Neuronal stem cell (in vitro differentiated cells): Measurements from ENCODE around the gene TRIM66.

Experiments used
- DNase-seq: peaks from one replicate; pipeline ENCODE4 v3.0.0-alpha.2; 2013; ENCODE audit warnings: low spot score
- H2AFZ ChIP-seq: one replicate; pipeline ENCODE4 v1.6.1; 2013; ENCODE audit warnings: mild to moderate bottlenecking, low read length, inconsistent platforms
- H2AK5ac ChIP-seq: 2 replicates; pipeline ENCODE4 v1.6.1; 2013; ENCODE audit warnings: low read depth, mild to moderate bottlenecking, inconsistent platforms, low read length, moderate library complexity, mixed read lengths
- H2BK120ac ChIP-seq: 2 replicates; pipeline ENCODE4 v1.6.1; 2013; ENCODE audit warnings: low read depth, mild to moderate bottlenecking, inconsistent platforms, low read length, moderate library complexity, mixed read lengths
- H2BK12ac ChIP-seq: one replicate; pipeline ENCODE4 v1.6.1; 2013; ENCODE audit warnings: low read length, inconsistent platforms
- H2BK15ac ChIP-seq: 2 replicates; pipeline ENCODE4 v1.6.1; 2013; ENCODE audit warnings: mild to moderate bottlenecking, low read length, inconsistent platforms, mixed read lengths
- H2BK5ac ChIP-seq: one replicate; pipeline ENCODE4 v1.6.1; 2013; ENCODE audit warnings: inconsistent platforms, mild to moderate bottlenecking, low read length, moderate library complexity
- H3K14ac ChIP-seq: one replicate; pipeline ENCODE4 v1.6.1; 2013; ENCODE audit warnings: low read length, inconsistent platforms
- H3K18ac ChIP-seq: 2 replicates; pipeline ENCODE4 v1.6.1; 2013; ENCODE audit warnings: low read length, inconsistent platforms
- H3K23ac ChIP-seq: 2 replicates; pipeline ENCODE4 v1.6.1; 2013; ENCODE audit warnings: low read depth, mild to moderate bottlenecking, mixed read lengths, low read length, inconsistent platforms; ENCODE audit not compliant: poor library complexity
- H3K27ac ChIP-seq: replicated peaks from 3 replicates; pipeline ENCODE4 v1.5.1; 2013; ENCODE audit warnings: low read length, inconsistent platforms
- H3K27me3 ChIP-seq, 3 experiments: 2 replicates each; pipeline ENCODE4 v1.6.1; 2013; ENCODE audit warnings: low read length in 3 of 3, mild to moderate bottlenecking in 2 of 3, inconsistent platforms in 1 of 3, low read depth in 1 of 3, mixed read lengths in 1 of 3, moderate library complexity in 1 of 3; ENCODE audit not compliant: control insufficient read depth in 3 of 3, insufficient read depth in 3 of 3
- H3K36me3 ChIP-seq, 2 donors: replicated peaks in 1 of 2; 2 replicates each; pipeline ENCODE4 v1.6.1; 2013; ENCODE audit warnings: low read length in 2 of 2; ENCODE audit not compliant: control insufficient read depth in 2 of 2, insufficient read depth in 2 of 2
- H3K4ac ChIP-seq: 2 replicates; pipeline ENCODE4 v1.6.1; 2013; ENCODE audit warnings: inconsistent platforms, mild to moderate bottlenecking, low read length, moderate library complexity
- H3K4me1 ChIP-seq, 2 donors: 1 replicate in 1 of 2; 2 replicates in 1 of 2; pipeline ENCODE4 v1.6.1; 2013; ENCODE audit warnings: low read length in 2 of 2, low read depth in 1 of 2; ENCODE audit not compliant: control insufficient read depth in 2 of 2, insufficient read depth in 1 of 2
- H3K4me2 ChIP-seq: one replicate; pipeline ENCODE4 v1.6.1; 2013; ENCODE audit warnings: mild to moderate bottlenecking, low read length, inconsistent platforms; ENCODE audit not compliant: insufficient read depth, poor library complexity, severe bottlenecking
- H3K4me3 ChIP-seq, 2 donors: 2 replicates each; pipeline ENCODE4 v1.5.1; 2013; ENCODE audit warnings: low read length in 2 of 2, mild to moderate bottlenecking in 2 of 2, inconsistent platforms in 1 of 2, moderate library complexity in 1 of 2
- H3K79me1 ChIP-seq: one replicate; pipeline ENCODE4 v1.6.1; 2013; ENCODE audit warnings: low read depth, mild to moderate bottlenecking, inconsistent platforms, low read length, moderate library complexity
- H3K9ac ChIP-seq: one replicate; pipeline ENCODE4 v1.6.1; 2013; ENCODE audit warnings: mild to moderate bottlenecking, low read depth, low read length, inconsistent platforms; ENCODE audit not compliant: poor library complexity
- H3K9me3 ChIP-seq, 2 donors: replicated peaks in 1 of 2; 2 replicates each; pipeline versions ENCODE3 to v1.6.1; 2013; ENCODE audit warnings: low read length in 2 of 2, mild to moderate bottlenecking in 2 of 2, inconsistent platforms in 1 of 2, low read depth in 1 of 2, mixed read lengths in 1 of 2, moderate library complexity in 1 of 2; ENCODE audit not compliant: control insufficient read depth in 2 of 2, insufficient read depth in 1 of 2
- H4K8ac ChIP-seq: one replicate; pipeline ENCODE4 v1.6.1; 2013; ENCODE audit warnings: low read depth, mild to moderate bottlenecking, inconsistent platforms, low read length, moderate library complexity
- H4K91ac ChIP-seq: one replicate; pipeline ENCODE4 v1.6.1; 2013; ENCODE audit warnings: low read length, low read depth, mild to moderate bottlenecking, inconsistent platforms; ENCODE audit not compliant: poor library complexity
- WGBS, 2 donors: extraction: QIAGEN DNeasy Blood & Tissue Kit; methylation state at CpG; one replicate each; pipeline ENCODE4 v1.1.7; 2013; ENCODE audit warnings: missing lambda C conversion rate in 2 of 2, mixed read lengths in 1 of 2; ENCODE audit not compliant: insufficient read length in 2 of 2, insufficient replicate concordance in 1 of 2; ENCODE audit errors: extremely low coverage in 2 of 2; 5-methylcytosine and 5-hydroxymethylcytosine counted together

TRIM66 gene

GRCh38 chr11:8704136-8704535, 21.7 kb upstream of the TRIM66 start:
- no peak overlapping the region for H3K4me2 ChIP-seq
- H3K4me1 ChIP-seq: peaks cover 14 to 15% of the 10 kb centered on the region in 2 donors
- DNase-seq: no peak
- no peak overlapping the region for H4K91ac ChIP-seq
- no peak overlapping the region for H2BK12ac ChIP-seq
- H3K27ac ChIP-seq: no peak overlapping the region
- peaks cover 4% of the 10 kb centered on the region for H3K79me1 ChIP-seq
- H2BK5ac ChIP-seq: no peak overlapping the region
- H4K8ac ChIP-seq: no peak overlapping the region
- H3K36me3 ChIP-seq: peaks cover 39 to 92% of the 10 kb centered on the region in 2 donors
- no peak overlapping the region for H3K23ac ChIP-seq
- H3K14ac ChIP-seq: no peak overlapping the region
- H2AFZ ChIP-seq: no peak overlapping the region
- H3K4ac ChIP-seq: no peak overlapping the region
- H3K9me3 ChIP-seq: no peaks in the 10 kb centered on the region
- H3K9ac ChIP-seq: no peak overlapping the region
- no peak overlapping the region for H3K18ac ChIP-seq
- H3K27me3 ChIP-seq: no peaks in the 10 kb centered on the region
- H3K4me3 ChIP-seq: no peak overlapping the region
- no peak overlapping the region for H2AK5ac ChIP-seq
- no peak overlapping the region for H2BK120ac ChIP-seq
- WGBS, 2 donors: no CpG with 5 or more reads among the region's 2 CpGs
- no peak overlapping the region for H2BK15ac ChIP-seq

GRCh38 chr11:8702598-8702915, 20.1 kb upstream of the TRIM66 start:
- no peak overlapping the region for H2BK15ac ChIP-seq
- H3K27me3 ChIP-seq: no peaks in the 10 kb centered on the region
- no peak overlapping the region for H3K18ac ChIP-seq
- no peak overlapping the region for H2BK12ac ChIP-seq
- H2AK5ac ChIP-seq: no peak overlapping the region
- no peak overlapping the region for H3K4me3 ChIP-seq
- peaks cover 4% of the 10 kb centered on the region for H3K79me1 ChIP-seq
- no peak for DNase-seq
- no peak overlapping the region for H2BK120ac ChIP-seq
- H2BK5ac ChIP-seq: no peak overlapping the region
- no peak overlapping the region for H3K4me2 ChIP-seq
- H3K27ac ChIP-seq: no peak overlapping the region
- H4K8ac ChIP-seq: no peak overlapping the region
- H3K4ac ChIP-seq: no peak overlapping the region
- WGBS, 2 donors: no CpG with 5 or more reads among the region's 14 CpGs
- H3K36me3 ChIP-seq: peaks cover 42 to 96% of the 10 kb centered on the region in 2 donors
- H3K9me3 ChIP-seq: no peaks in the 10 kb centered on the region
- no peak overlapping the region for H3K23ac ChIP-seq
- peak overlapping the region; percentile 27 for H3K9ac ChIP-seq
- no peak overlapping the region for H4K91ac ChIP-seq
- peaks cover 16 to 19% of the 10 kb centered on the region in 2 donors for H3K4me1 ChIP-seq
- H3K14ac ChIP-seq: no peak overlapping the region
- H2AFZ ChIP-seq: no peak overlapping the region

GRCh38 chr11:8701891-8702597, 19.6 kb upstream of the TRIM66 start:
- Histone ChIP-seq H3K27me3 (no peaks in the 10 kb centered on the region), H3K4ac (no peak overlapping the region), H3K9ac (peak overlapping the region; percentile 27), H2BK120ac (no peak overlapping the region), H2AFZ (no peak overlapping the region), H2BK15ac (no peak overlapping the region), H3K18ac (no peak overlapping the region), H2BK5ac (no peak overlapping the region), H4K8ac (no peak overlapping the region), H3K27ac (no peak overlapping the region), H2BK12ac (no peak overlapping the region), H3K4me1 (peaks cover 16 to 19% of the 10 kb centered on the region in 2 donors), H3K14ac (no peak overlapping the region), H3K9me3 (no peaks in the 10 kb centered on the region), H3K4me2 (no peak overlapping the region), H3K36me3 (peaks cover 42 to 96% of the 10 kb centered on the region in 2 donors), H3K4me3 (no peak overlapping the region), H2AK5ac (no peak overlapping the region), H3K79me1 (peaks cover 4% of the 10 kb centered on the region), H3K23ac (peak overlapping the region; percentile 17), H4K91ac (no peak overlapping the region)
- no CpG with 5 or more reads among the region's 10 CpGs for WGBS, 2 donors
- DNase-seq: no peak

GRCh38 chr11:8699903-8700302, 17.4 kb upstream of the TRIM66 start:
- WGBS, 2 donors: no CpG with 5 or more reads among the region's 3 CpGs
- H2BK120ac ChIP-seq: no peak overlapping the region
- no peaks in the 10 kb centered on the region for H3K27me3 ChIP-seq
- no peak overlapping the region for H3K4me2 ChIP-seq
- H4K8ac ChIP-seq: no peak overlapping the region
- H3K4ac ChIP-seq: no peak overlapping the region
- H2AFZ ChIP-seq: no peak overlapping the region
- H3K36me3 ChIP-seq: peaks cover 47 to 96% of the 10 kb centered on the region in 2 donors
- no peak overlapping the region for H3K9ac ChIP-seq
- H4K91ac ChIP-seq: no peak overlapping the region
- no peak overlapping the region for H3K14ac ChIP-seq
- DNase-seq: no peak
- peaks cover 4% of the 10 kb centered on the region for H3K79me1 ChIP-seq
- no peak overlapping the region for H3K18ac ChIP-seq
- no peak overlapping the region for H3K4me3 ChIP-seq
- no peak overlapping the region for H3K23ac ChIP-seq
- peak overlapping the region; percentile 55 for H2BK5ac ChIP-seq
- H2BK12ac ChIP-seq: no peak overlapping the region
- H3K9me3 ChIP-seq: no peaks in the 10 kb centered on the region
- no peak overlapping the region for H2AK5ac ChIP-seq
- H3K27ac ChIP-seq: no peak overlapping the region
- H2BK15ac ChIP-seq: no peak overlapping the region
- H3K4me1 ChIP-seq: peaks cover 16 to 19% of the 10 kb centered on the region in 2 donors
